ENCODE data around the gene COL13A1. TPM values are rescaled to one million over a fixed set of nuclear protein-coding genes. Genes with fewer than 3 reads are reported as not detected.

The COL13A1 gene
- total RNA-seq, 3 donors from 2014 or later = 0.66 to 0.80 (median 0.73) TPM

DNA sequence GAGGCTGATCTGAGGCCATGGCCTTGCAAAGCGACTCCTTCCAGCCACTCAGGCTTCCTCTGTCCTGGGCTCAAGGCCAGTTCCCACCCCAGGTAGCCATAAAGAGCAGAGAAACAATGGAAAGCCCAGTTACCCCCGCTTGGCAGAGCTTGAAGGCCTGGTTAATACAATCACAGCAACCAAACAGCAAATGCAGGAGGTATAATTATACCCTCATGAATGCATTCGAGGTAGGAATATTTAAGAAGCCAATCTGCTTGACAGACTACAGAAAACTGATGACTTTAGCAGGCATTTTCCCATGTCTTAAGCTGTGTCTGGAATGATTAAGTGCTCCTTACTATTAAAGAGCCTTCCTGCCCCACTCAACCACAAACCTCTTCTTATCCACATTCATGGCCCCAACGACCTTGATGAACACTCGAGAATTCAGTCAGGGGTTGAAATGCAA lies 136.9 kb downstream of the COL13A1 start:
- no peak for DNase-seq (ENCODE audit: low spot score in 2 of 2)
- no peak for TF ChIP-seq POLR2A (IDR thresholded peaks at IDR 0.05)
- no peak for TF ChIP-seq POLR2AphosphoS5 (IDR thresholded peaks at IDR 0.05)
- TF ChIP-seq, protein P1, sequence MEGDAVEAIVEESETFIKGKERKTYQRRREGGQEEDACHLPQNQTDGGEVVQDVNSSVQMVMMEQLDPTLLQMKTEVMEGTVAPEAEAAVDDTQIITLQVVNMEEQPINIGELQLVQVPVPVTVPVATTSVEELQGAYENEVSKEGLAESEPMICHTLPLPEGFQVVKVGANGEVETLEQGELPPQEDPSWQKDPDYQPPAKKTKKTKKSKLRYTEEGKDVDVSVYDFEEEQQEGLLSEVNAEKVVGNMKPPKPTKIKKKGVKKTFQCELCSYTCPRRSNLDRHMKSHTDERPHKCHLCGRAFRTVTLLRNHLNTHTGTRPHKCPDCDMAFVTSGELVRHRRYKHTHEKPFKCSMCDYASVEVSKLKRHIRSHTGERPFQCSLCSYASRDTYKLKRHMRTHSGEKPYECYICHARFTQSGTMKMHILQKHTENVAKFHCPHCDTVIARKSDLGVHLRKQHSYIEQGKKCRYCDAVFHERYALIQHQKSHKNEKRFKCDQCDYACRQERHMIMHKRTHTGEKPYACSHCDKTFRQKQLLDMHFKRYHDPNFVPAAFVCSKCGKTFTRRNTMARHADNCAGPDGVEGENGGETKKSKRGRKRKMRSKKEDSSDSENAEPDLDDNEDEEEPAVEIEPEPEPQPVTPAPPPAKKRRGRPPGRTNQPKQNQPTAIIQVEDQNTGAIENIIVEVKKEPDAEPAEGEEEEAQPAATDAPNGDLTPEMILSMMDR (IDR thresholded peaks at IDR 0.05) = no peak
- Histone ChIP-seq H3K4me3 (no peak overlapping the region), H3K27ac (no peak overlapping the region), H3K9me3 (peaks cover 0 to 12% of the 10 kb centered on the region in 2 donors), H3K36me3 (no peaks in the 10 kb centered on the region), H3K4me1 (no peaks in the 10 kb centered on the region), H3K27me3 (no peaks in the 10 kb centered on the region)
- intact Hi-C loops (cut with DNase I; ENCODE audit: low total_unique reads) = no loop called here

DNA sequence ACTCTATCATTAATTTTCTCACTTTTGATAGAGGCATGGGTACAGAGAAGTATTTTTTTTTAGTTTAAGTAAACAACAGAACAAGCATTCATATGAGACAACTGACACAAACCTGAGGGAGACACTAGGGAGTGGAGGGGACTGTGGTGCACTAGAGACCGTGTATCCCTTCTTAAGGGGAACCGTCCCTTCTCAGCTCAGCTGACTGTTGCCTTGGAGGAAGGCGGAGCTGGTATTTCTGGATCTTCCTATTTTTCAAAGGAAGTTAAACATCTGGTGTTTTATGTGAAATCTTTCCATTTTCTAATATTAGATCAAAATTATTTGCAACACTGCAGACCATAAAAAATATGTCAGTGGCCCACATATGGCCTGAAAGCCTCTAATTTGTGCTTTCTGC lies 137.4 kb downstream of the COL13A1 start:
- Histone ChIP-seq H3K4me1 (no peaks in the 10 kb centered on the region), H3K4me3 (no peak overlapping the region), H3K27me3 (no peaks in the 10 kb centered on the region), H3K9me3 (peaks cover 0 to 12% of the 10 kb centered on the region in 2 donors), H3K27ac (no peak overlapping the region), H3K36me3 (no peaks in the 10 kb centered on the region)
- TF ChIP-seq, protein P1 (IDR thresholded peaks at IDR 0.05) = no peak
- TF ChIP-seq POLR2AphosphoS5 (IDR thresholded peaks at IDR 0.05) (no peak), POLR2A (IDR thresholded peaks at IDR 0.05) (no peak)
- no peak for DNase-seq (ENCODE audit: low spot score in 2 of 2)
- intact Hi-C loops (cut with DNase I; ENCODE audit: low total_unique reads) = no loop called here

DNA sequence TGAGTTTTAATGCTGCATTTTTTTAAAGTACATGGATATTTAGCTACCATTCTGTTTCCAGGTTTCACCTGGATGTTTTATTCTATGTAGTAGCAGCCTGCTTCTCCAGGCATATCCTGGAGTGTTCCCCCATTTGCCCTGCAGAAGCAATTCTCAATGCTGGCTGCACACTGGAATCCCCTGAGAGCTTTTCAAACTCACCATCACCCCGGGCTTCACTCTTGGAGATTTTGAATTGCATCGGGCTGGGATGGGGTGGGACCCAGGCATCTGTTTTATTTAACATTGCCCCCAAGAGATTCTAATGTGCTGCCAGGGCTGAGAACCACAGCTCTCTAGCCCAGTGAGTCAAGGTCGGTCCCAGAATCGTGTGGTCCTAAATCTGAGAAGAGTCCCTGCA lies 137.8 kb downstream of the COL13A1 start:
- H3K4me1 ChIP-seq = no peaks in the 10 kb centered on the region
- no peak overlapping the region for H3K4me3 ChIP-seq
- TF ChIP-seq POLR2A (IDR thresholded peaks at IDR 0.05) (no peak), POLR2AphosphoS5 (IDR thresholded peaks at IDR 0.05) (no peak)
- TF ChIP-seq, protein P1 (IDR thresholded peaks at IDR 0.05) = no peak
- H3K27ac ChIP-seq = no peak overlapping the region
- peaks cover 0 to 12% of the 10 kb centered on the region in 2 donors for H3K9me3 ChIP-seq
- H3K27me3 ChIP-seq = no peaks in the 10 kb centered on the region
- DNase-seq (ENCODE audit: low spot score in 2 of 2) = no peak
- no peaks in the 10 kb centered on the region for H3K36me3 ChIP-seq
- intact Hi-C loops (cut with DNase I; ENCODE audit: low total_unique reads) = no loop called here

DNA sequence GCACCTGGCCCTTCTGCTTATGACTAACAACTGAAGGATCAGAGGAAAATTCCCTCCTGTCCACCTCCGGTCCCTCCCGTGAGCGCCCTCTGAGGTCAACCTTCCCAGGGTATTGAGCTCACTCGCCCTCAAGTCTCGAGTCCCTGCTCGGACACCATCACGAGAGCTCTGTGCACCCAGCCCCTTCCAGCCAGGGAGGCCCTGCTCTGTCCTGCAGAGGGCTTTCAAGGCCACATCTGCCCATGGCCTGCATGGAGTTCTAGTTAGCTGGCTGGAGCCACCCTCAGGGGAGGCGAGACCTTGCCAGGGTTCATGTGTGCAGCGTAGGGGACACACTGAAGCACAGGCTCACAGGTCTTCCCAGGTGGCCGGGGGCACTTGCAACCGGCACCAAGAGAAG lies 140.0 kb downstream of the COL13A1 start:
- Histone ChIP-seq H3K4me1 (no peaks in the 10 kb centered on the region), H3K4me3 (no peak overlapping the region), H3K36me3 (no peaks in the 10 kb centered on the region), H3K9me3 (peaks cover 0 to 12% of the 10 kb centered on the region in 2 donors), H3K27ac (no peak overlapping the region), H3K27me3 (no peaks in the 10 kb centered on the region)
- no peak for DNase-seq (ENCODE audit: low spot score in 2 of 2)
- intact Hi-C loops (cut with DNase I; ENCODE audit: low total_unique reads) = no loop called here
- TF ChIP-seq POLR2A (IDR thresholded peaks at IDR 0.05) (no peak), POLR2AphosphoS5 (IDR thresholded peaks at IDR 0.05) (no peak)
- TF ChIP-seq, protein P1 (IDR thresholded peaks at IDR 0.05) = no peak

DNA sequence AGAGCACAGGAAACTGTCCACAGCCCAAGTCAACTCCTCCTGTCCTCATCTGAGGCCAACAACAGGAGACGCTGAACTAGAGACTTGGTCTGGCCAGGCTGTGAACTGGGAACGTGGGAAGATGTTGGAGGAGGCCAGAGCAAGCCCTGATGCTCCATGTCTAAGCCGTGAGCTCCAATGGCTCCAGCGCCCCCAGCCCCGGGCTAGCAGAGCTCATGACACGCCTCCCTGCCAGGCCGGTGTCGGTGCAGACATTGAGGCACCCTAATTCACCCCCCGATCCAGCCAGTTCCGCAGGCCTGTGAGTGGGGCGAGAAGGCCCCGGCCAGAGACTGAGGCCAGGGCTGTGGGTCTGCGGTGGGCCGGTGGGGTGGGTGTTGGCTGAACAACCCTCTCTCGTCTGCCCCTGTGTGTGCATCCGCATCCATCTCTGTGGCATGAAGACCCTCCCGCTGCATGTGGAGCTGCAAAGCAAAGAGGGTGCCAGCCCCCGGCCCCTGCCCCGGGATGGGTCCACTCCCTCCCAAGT lies 141.7 kb downstream of the COL13A1 start:
- Histone ChIP-seq H3K4me1 (no peaks in the 10 kb centered on the region), H3K9me3 (peaks cover 0 to 12% of the 10 kb centered on the region in 2 donors), H3K27ac (no peak overlapping the region), H3K4me3 (no peak overlapping the region), H3K27me3 (no peaks in the 10 kb centered on the region), H3K36me3 (no peaks in the 10 kb centered on the region)
- no peak for DNase-seq (ENCODE audit: low spot score in 2 of 2)
- intact Hi-C loops (cut with DNase I; ENCODE audit: low total_unique reads) = no loop called here
- TF ChIP-seq POLR2A (IDR thresholded peaks at IDR 0.05) = no peak

All from breast epithelium (tissue), 4 donors.